Skeletal muscle satellite cell (primary cell): Measurements from ENCODE around the gene SLC22A23.

ENCODE experiments used
- H3K27me3 ChIP-seq: 2 replicates; pipeline ENCODE4 v1.7.0; 2013; ENCODE audit warnings: low read length; ENCODE audit not compliant: control insufficient read depth, insufficient read depth
- H3K36me3 ChIP-seq: 2 replicates; pipeline ENCODE4 v1.7.0; 2013; ENCODE audit warnings: mild to moderate bottlenecking, control low read depth, low read length; ENCODE audit not compliant: insufficient read depth
- H3K4me1 ChIP-seq: 2 replicates; pipeline ENCODE4 v1.7.0; 2013; ENCODE audit warnings: low read length; ENCODE audit not compliant: control insufficient read depth, insufficient read depth
- H3K4me2 ChIP-seq: 2 replicates; pipeline ENCODE4 v1.7.0; 2013; ENCODE audit warnings: mild to moderate bottlenecking, low read length
- H3K4me3 ChIP-seq: 2 replicates; pipeline ENCODE4 v1.7.0; 2013; ENCODE audit warnings: low read length
- H3K9ac ChIP-seq: 2 replicates; pipeline ENCODE4 v1.7.0; 2013; ENCODE audit warnings: mild to moderate bottlenecking, low read depth, low read length, moderate library complexity
- H3K9me3 ChIP-seq: replicated peaks from 2 replicates; pipeline ENCODE4 v1.7.0; 2013; ENCODE audit warnings: mild to moderate bottlenecking, control low read depth, low read length

SLC22A23 gene

DNA sequence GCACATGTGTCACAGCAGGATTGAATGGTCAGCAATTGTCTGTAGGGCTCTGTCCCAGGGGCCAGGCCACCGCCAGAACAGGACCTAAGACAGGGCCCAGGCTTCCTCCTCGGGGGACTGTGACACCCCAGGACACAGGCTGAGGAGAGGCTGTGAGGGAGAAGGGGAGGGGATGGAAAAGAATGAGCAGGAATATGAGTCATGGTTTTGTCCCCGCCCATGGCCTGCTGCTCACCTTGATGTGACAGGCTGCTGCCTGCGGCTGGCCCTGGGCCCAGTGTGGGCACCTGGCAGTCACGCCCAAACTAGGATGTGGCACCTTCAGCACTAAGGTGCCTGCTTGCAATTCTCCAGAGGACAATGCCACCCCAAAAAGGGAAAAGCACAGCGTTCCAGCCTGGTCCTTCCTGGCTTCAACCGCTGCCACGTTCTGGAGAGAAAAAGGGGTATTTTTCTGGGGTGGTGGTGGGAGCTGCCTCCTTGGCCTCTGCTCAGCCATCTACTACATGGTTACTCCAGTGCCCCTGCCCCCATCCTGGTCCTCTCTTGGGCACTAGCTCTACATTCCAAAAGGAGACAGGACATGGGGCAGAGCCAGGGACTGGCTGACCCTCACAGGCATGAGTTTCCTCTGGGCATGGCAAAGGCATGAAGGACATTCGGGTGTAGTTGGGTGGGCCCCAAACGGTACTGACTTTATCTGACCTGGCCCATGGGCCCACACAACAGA, 93.4 kb downstream of the SLC22A23 start:
- no peak overlapping the region for H3K9ac ChIP-seq

DNA sequence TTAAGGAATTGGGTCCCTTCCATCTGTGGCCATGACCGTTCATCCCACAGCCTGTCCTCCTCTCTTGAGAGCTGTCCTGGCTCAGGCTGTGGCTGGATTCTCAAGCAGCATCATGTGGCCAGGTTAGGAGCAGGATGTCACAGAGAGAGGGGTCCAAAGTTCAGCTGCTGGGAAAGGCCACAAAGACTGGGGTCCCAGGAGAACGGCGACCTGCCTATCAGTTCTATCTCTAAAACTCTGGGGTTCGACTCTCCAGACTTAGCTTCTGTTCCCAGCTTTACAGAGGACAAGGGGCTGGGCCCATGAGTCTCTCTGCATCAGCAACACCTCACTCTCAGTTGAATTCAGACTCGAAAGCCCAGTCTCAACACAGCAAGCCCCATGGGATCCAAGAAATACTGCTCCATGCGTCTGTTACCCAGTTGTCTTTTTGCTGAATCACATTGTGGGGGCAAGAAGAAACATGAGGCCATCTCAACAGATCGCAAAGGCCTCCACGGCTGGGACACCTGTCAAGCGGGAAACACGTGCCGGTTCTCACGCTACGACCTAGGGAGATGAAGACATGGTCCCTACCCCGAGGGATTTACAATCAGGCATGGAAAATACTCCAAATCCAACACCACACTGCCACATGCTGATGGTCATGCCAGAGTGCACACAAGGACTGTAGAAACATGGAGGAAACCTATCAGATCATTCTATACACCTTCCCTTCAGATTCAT, 95.4 kb downstream of the SLC22A23 start:
- Histone ChIP-seq H3K4me1 (peaks cover 3% of the 10 kb centered on the region), H3K36me3 (no peaks in the 10 kb centered on the region), H3K9me3 (no peaks in the 10 kb centered on the region), H3K27me3 (peaks cover under 1% of the 10 kb centered on the region), H3K9ac (no peak overlapping the region), H3K4me2 (no peak overlapping the region), H3K4me3 (no peak overlapping the region)

More for the DNA sequence above, 93.4 kb downstream of the SLC22A23 start:
- peaks cover 8% of the 10 kb centered on the region for H3K27me3 ChIP-seq
- H3K4me3 ChIP-seq: no peak overlapping the region
- H3K9me3 ChIP-seq: no peaks in the 10 kb centered on the region
- H3K4me1 ChIP-seq: no peaks in the 10 kb centered on the region
- H3K4me2 ChIP-seq: no peak overlapping the region
- no peaks in the 10 kb centered on the region for H3K36me3 ChIP-seq

DNA sequence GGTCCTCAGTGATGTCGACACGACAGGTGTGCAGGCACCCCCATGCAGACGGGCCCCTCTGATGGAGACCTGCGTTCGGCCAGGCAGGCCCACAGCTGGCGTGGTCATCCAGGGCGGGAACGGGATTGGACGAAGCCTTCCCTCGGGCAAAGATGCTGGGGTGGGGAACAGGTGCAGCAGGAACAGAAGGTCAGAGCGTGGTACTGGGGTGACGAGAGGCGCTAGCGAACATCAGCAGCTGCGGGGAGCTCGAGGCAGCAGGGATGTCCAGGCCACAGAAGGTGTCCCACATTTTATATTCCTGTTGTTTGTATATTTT, 96.2 kb downstream of the SLC22A23 start:
- Histone ChIP-seq H3K9me3 (no peaks in the 10 kb centered on the region), H3K36me3 (no peaks in the 10 kb centered on the region), H3K4me1 (peaks cover 8% of the 10 kb centered on the region)

DNA sequence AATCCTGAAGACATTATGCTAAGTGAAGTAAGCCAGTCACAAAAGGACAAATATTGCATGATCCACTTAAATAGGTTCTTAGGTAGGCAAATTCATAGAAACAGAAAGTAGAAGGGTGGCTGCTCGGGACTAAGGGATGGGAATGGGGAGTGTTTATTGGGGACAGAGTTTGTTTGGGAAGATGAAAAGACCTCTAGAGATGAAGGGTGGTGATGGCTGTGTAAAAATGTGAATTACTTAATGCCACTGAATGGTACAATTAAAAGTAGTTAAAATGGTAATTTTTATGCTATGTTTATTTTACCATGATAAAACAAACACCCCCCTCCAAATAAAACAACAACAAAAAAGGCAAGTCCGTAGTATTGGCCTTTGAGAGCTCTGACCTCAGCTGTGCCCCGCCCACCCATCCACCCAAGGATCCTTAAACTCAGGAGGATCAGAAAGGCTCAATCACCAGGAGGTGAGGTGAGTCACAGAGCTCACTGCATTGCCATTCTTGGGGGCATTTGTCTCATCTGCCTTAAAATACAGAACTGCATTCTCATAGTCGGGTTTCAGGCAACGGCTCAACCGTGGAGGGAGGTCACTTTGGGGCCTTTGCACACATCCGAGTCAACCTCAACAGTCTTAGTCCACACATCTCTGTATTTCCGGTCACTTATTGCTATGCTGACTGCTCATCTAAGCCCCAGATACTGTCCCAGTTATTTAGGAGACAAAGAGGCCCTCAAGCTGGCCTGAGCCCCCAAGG, 96.7 kb downstream of the SLC22A23 start:
- H3K9ac ChIP-seq: no peak overlapping the region
- H3K4me3 ChIP-seq: no peak overlapping the region
- H3K4me2 ChIP-seq: no peak overlapping the region
- peaks cover 14% of the 10 kb centered on the region for H3K4me1 ChIP-seq
- H3K27me3 ChIP-seq: no peaks in the 10 kb centered on the region
- H3K9me3 ChIP-seq: no peaks in the 10 kb centered on the region
- no peaks in the 10 kb centered on the region for H3K36me3 ChIP-seq

More for the DNA sequence above, 96.2 kb downstream of the SLC22A23 start:
- H3K4me3 ChIP-seq: no peak overlapping the region
- H3K9ac ChIP-seq: no peak overlapping the region
- H3K4me2 ChIP-seq: no peak overlapping the region
- H3K27me3 ChIP-seq: no peaks in the 10 kb centered on the region

DNA sequence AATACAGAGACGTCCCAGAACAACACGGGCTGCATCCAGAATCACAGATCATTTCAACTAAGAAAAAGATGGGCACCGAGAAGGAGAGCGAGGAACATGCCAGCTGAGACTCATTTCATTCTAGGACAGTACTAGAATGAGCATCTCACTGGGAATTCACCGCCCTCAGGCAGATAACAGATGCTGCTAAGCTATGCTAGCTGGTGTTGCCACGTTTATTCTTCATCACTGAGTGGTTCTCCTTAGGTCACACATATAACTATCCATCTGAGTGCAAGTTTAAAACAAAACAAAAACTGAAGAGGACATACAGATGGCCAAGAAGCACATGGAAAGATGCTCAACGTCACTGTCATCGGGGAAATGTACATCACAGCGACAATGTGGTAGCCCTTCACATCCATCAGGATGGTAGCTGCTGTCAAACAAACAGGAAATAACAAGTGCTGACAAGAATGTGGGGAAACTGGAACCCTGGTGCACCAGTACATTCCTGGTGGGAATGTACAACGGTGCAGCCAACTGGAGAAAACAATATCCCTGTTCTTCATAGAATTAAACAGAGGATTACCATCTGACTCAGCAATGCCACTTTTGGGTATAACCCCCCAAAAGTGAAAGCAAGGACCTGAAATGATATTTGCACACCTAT, 97.6 kb downstream of the SLC22A23 start:
- H3K4me2 ChIP-seq: no peak overlapping the region
- H3K9me3 ChIP-seq: no peaks in the 10 kb centered on the region
- H3K4me3 ChIP-seq: no peak overlapping the region
- H3K9ac ChIP-seq: no peak overlapping the region
- no peaks in the 10 kb centered on the region for H3K36me3 ChIP-seq
- no peaks in the 10 kb centered on the region for H3K27me3 ChIP-seq
- peaks cover 14% of the 10 kb centered on the region for H3K4me1 ChIP-seq

DNA sequence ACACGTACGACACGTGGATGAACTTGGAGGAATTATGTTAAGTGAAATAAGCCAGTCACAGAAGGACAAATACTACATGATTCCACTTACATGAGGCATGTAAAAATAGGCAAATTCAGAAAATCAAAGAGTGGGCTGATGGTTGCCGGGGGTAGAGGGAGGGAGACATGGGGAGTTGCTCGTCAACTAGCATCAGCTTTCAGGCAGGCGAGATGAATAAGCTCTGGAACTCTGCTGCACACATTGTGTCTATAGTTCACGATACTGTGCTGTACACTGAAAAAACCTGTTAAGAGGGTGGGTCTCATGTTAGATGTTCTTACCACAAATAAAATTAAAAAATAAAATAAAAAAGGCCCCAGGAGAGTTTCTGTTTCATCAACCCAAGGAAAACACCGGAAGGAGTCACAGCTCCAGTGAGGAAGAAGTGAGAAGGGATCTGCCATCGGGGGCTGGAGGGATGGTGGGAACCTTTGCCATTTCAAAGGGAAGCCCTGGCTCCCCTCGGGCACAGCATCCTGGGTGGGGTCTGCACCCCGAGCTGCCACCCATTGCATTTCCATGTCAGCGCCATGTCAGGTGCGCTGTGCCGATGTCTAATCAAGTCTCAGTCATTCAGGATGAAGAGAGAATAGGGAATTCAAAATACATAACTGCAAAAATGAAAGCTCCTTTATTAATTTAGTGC, 98.3 kb downstream of the SLC22A23 start:
- no peaks in the 10 kb centered on the region for H3K36me3 ChIP-seq
- H3K4me2 ChIP-seq: no peak overlapping the region
- no peak overlapping the region for H3K9ac ChIP-seq
- H3K4me1 ChIP-seq: peaks cover 14% of the 10 kb centered on the region
- H3K9me3 ChIP-seq: no peaks in the 10 kb centered on the region
- no peaks in the 10 kb centered on the region for H3K27me3 ChIP-seq
- no peak overlapping the region for H3K4me3 ChIP-seq

DNA sequence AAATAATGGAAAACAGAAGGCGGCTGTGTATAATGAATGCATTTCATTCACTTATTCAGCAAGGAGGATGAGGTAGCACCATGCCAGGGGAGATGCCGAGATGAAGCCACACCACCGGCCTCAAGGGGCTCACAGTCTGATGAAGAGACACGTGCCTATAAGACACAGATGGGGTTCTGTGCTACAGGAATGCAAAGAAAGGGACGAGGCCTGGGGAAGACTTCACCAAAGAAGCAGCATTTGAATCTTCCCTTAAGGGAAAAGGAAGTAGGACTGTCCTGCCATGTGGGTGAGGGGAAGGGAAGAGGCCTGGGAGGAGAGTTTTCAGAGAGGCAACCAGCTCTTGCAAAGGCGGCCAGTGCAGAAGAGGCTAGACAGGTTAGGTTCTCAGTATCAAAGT, 99.2 kb downstream of the SLC22A23 start:
- no peak overlapping the region for H3K4me2 ChIP-seq
- no peaks in the 10 kb centered on the region for H3K27me3 ChIP-seq
- H3K9ac ChIP-seq: no peak overlapping the region
- H3K4me1 ChIP-seq: peaks cover 14% of the 10 kb centered on the region
- H3K36me3 ChIP-seq: no peaks in the 10 kb centered on the region
- no peak overlapping the region for H3K4me3 ChIP-seq
- no peaks in the 10 kb centered on the region for H3K9me3 ChIP-seq

DNA sequence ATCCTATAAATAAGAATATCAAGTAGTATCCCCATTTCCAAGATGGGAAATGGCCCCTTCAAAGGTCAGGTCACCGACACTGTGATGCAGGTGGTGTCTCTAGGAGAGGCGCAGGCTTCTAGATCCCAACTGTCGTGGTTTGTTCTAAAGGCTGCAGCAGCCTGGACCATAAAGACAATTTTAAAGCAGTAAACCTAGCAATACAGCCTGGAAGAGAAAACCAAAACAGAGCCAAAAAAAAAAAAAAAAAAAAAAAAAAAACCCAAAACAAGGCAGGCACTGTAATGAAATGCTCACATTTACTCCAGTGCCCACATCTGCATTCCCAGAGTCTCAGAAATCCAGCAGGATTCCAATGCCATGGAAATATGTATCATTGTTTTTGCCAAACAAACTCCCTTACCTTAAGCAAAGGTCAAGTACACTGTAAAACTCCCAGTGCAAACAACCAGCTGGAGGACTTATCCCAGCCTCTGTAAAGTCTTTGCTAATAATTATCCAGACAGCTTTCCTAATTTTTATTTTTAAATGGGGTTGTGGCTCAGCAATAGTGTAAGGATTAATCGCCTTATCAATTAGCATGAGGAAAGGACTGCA, 99.9 kb downstream of the SLC22A23 start:
- Histone ChIP-seq H3K36me3 (no peaks in the 10 kb centered on the region), H3K4me1 (peaks cover 15% of the 10 kb centered on the region), H3K4me3 (peak overlapping the region; percentile 66)

DNA sequence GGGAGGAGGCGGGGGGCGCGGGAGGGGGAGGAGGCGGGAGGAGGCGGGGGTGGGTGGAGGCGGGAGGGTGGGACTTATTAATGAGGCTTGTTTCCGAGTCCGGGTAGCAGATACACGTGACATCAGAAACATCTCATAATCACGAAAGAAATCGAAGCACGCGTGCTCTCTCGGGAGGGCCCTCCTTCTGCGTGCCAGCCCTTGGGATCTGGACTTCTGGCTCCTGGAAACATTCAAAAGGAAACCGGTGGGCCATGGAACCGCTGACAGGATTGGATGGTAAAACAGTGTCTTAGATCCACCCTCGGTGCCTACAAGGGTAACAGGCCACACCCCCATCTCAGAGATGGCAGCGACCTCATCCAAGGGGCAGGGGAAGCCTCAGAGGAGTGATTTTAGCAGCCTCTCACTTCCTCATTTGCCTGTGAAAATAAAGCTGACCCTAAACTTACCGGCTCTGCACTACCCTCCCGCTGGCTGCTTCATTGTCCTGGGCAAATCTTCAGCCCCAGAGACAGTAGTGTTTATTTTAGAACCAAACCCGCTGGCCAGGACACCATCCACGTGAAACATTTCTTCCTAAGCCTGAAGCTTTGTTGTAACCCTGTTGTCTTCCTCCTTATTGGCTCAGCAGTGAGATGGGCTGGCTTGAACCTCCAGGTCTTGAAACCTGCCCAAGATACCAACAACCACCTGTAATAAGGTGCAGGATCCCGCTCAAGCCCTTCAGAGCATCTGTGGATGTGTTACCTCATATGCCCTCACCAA, 100.6 kb downstream of the SLC22A23 start:
- Histone ChIP-seq H3K4me3 (peak overlapping the region; percentile 66), H3K9me3 (no peaks in the 10 kb centered on the region), H3K4me2 (peak overlapping the region; percentile 83), H3K27me3 (no peaks in the 10 kb centered on the region), H3K9ac (peak overlapping the region; percentile 67), H3K36me3 (no peaks in the 10 kb centered on the region), H3K4me1 (peaks cover 21% of the 10 kb centered on the region)

More for the DNA sequence above, 99.9 kb downstream of the SLC22A23 start:
- H3K9me3 ChIP-seq: no peaks in the 10 kb centered on the region
- H3K27me3 ChIP-seq: no peaks in the 10 kb centered on the region
- peak overlapping the region; percentile 67 for H3K9ac ChIP-seq
- H3K4me2 ChIP-seq: peak overlapping the region; percentile 83

DNA sequence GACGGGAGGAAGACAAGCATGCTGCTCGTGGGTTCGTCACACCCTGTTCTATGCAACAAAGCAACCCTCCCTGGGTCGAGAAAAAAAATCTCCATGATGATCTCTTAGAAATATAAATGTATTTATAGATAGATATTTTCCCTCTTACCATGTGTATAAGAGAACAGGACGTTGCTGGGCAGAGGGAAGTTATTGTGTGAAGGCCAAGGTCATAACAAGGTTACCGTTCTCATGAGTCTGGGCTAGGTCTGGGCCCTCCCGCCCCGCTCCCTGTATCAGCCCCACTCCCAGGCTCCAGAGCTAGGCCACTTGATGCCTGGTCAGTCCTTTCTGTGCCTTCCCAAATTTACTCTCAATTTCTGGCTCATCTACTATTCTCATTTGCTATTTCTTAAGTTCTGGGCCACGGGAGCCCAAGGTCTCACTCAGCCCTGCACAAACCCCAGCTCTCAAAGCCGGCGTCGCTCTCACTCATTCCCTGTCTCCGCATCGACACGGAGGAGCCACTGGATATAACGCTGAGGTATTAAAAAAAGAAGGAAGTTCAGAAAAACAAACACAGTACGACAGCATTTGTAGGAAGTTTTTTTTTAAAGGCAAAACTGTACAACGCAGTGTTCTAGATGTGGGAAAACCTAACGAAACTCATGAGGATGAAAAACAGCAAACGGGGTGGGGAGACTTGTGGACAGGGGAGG, 101.3 kb downstream of the SLC22A23 start:
- Histone ChIP-seq H3K36me3 (no peaks in the 10 kb centered on the region), H3K9me3 (no peaks in the 10 kb centered on the region), H3K4me3 (peak overlapping the region; percentile 47), H3K4me1 (peaks cover 29% of the 10 kb centered on the region), H3K9ac (peak overlapping the region; percentile 66), H3K4me2 (peak overlapping the region; percentile 74), H3K27me3 (no peaks in the 10 kb centered on the region)
